K562 (cell line): ENCODE results near the gene TRANK1. TPM values are rescaled to one million over a fixed set of nuclear protein-coding genes. Genes with fewer than 3 reads are reported as not detected.

Source experiments
- ESRRA ChIP-seq: fragments of 450-650 bp; IDR thresholded peaks from 2 replicates; pipeline ENCODE4 v1.6.1; 2014; ENCODE audit warnings: low read depth, mild to moderate bottlenecking, moderate library complexity, borderline replicate concordance
- FOXK2 ChIP-seq, 2 experiments: fragments of 450-650 bp; IDR thresholded peaks in 1 of 2; conservative IDR thresholded peaks in 1 of 2; 2 replicates each; pipeline ENCODE4 v1.6.1; 2016; ENCODE audit warnings: low read depth in 2 of 2, mild to moderate bottlenecking in 1 of 2
- HDAC1 ChIP-seq, 2 experiments: fragments of 450-650 bp; IDR thresholded peaks; 2 replicates each; pipeline ENCODE4 v1.6.1; 2016 to 2017; ENCODE audit warnings: inconsistent platforms in 1 of 2, mild to moderate bottlenecking in 1 of 2, moderate library complexity in 1 of 2
- HMBOX1 ChIP-seq: sonication (generic); IDR thresholded peaks from 2 replicates; pipeline ENCODE4 v1.6.1; 2016
- MTA2 ChIP-seq: fragments of 450-650 bp; IDR thresholded peaks from 2 replicates; pipeline ENCODE4 v1.6.1; 2016; ENCODE audit warnings: low read depth
- NEUROD1 ChIP-seq: fragments of 150-350 bp; IDR thresholded peaks from 2 replicates; pipeline ENCODE4 v1.6.1; 2014; ENCODE audit warnings: borderline replicate concordance, low read length, low read depth; ENCODE audit not compliant: partially characterized antibody
- SRSF3 ChIP-seq: fragments of 200-400 bp; formaldehyde crosslinking; IDR thresholded peaks from 2 replicates; pipeline ENCODE4 v1.6.1; 2016; ENCODE audit warnings: mild to moderate bottlenecking, low read length, moderate library complexity; ENCODE audit not compliant: insufficient read depth
- TAF1 ChIP-seq: IDR thresholded peaks from 2 replicates; pipeline ENCODE4 v1.6.1; 2011; ENCODE audit warnings: mild to moderate bottlenecking, low read length, moderate library complexity; ENCODE audit not compliant: insufficient read depth, control insufficient read depth, severe bottlenecking; ENCODE audit errors: extremely low read depth
- ZNF324 ChIP-seq: fragments of 250-450 bp; sonication (Bioruptor Pico); IDR thresholded peaks from 2 replicates; pipeline ENCODE4 v1.4.0; 2020; ENCODE audit warnings: mild to moderate bottlenecking
- ZNF699 ChIP-seq: fragments of 250-450 bp; sonication (Bioruptor Pico); IDR thresholded peaks from 2 replicates; pipeline ENCODE4 v1.8.0; 2021; ENCODE audit warnings: mild to moderate bottlenecking, moderate library complexity; ENCODE audit not compliant: insufficient replicate concordance
- polyA plus RNA-seq, 8 experiments: library from polyadenylated mRNA; depleted of rRNA in 4 of 8; stranded (reverse) in 5 of 8; unstranded in 3 of 8; fragments of >200 nt; fragmentation: Nextera tagmentation in 2 of 8; fragmentation: Illumina TruSeq in 1 of 8; extraction: Ambion mirVana in 2 of 8; extraction: Trizol in 1 of 8; gene quantifications; 2 replicates each; pipeline versions ENCODE4 v1.2.1 to v1.2.3, GENCODE V29; 2011 to 2014; ENCODE audit warnings: inconsistent platforms in 1 of 8, missing spikeins in 1 of 8
- total RNA-seq, 7 experiments: library from RNA; depleted of rRNA in 6 of 7; stranded (reverse); fragments of >200 nt in 6 of 7; fragmentation: Illumina TruSeq in 2 of 7; extraction: Trizol in 2 of 7; gene quantifications; 2 replicates each; pipeline versions ENCODE4 v1.2.1 to v1.2.3, GENCODE V29; 2011 to 2021; ENCODE audit warnings: low replicate concordance in 1 of 7

Gene TRANK1
- total and polyA plus RNA-seq, 9 of the 15 experiments (the other 6 are each of a cell fraction or from before 2014, with no cell fraction given) = 0.41 to 5.3 (median 2.1) TPM

- TF ChIP-seq TAF1 (no peak), ESRRA (no peak), HDAC1 (IDR thresholded peaks at IDR 0.05) (no peak), SRSF3 (no peak), NEUROD1 (no peak), ZNF324 (CRISPR knock-in tag) (no peak), ZNF699 (CRISPR knock-in tag) (no peak), FOXK2 (conservative IDR thresholded peaks at IDR 0.05 in 1 of 2, IDR thresholded peaks at IDR 0.05 in 1 of 2; ENCODE audit: low read depth in 2 of 2) (0 out of 4 replicates have a peak, but pooled peaks of 1 of the 2 experiments have one; percentile 13), MTA2 (no peak), HMBOX1 (no peak)
- TF ChIP-seq, all 486 proteins: peak for 3
Observed at GRCh38 chr3:36960502-36960901, 15.6 kb upstream of the TRANK1 start (continued).
